Common myeloid progenitor, CD34-positive (primary cell): ENCODE results near the gene ATP6V1G3.

Experiments used
- CTCF ChIA-PET: fragments of 350-600 bp; sonication (Branson Sonifier 250); formaldehyde crosslinking; loops from one replicate; lab custom pipeline; 2021; ENCODE audit warnings: antibody characterized with exemption; lab: Charles Lee
- POLR2A ChIA-PET: fragments of 350-600 bp; sonication (Branson Sonifier 250); formaldehyde crosslinking; loops from one replicate; lab custom pipeline; 2021; ENCODE audit warnings: antibody characterized with exemption; lab: Charles Lee
- DNase-seq, 3 donors: peaks; one replicate each; pipeline versions ENCODE4 v3.0.0 to v3.0.0-alpha.2; 2013
- H3K27ac ChIP-seq, 2 experiments: 1 replicate in 1 of 2; 2 replicates in 1 of 2; pipeline ENCODE4 v1.7.0; 2013; ENCODE audit warnings: inconsistent platforms in 2 of 2, low read length in 2 of 2, mild to moderate bottlenecking in 2 of 2, low read depth in 1 of 2, moderate library complexity in 1 of 2; ENCODE audit not compliant: severe bottlenecking in 2 of 2, insufficient read depth in 1 of 2, poor library complexity in 1 of 2
- H3K27me3 ChIP-seq, 5 experiments: replicated peaks in 2 of 5; 1 replicate in 3 of 5; 2 replicates in 2 of 5; pipeline versions ENCODE4 v1.6.1 to v1.7.0; 2013; ENCODE audit warnings: low read length in 4 of 5, mild to moderate bottlenecking in 2 of 5, moderate library complexity in 2 of 5, inconsistent platforms in 1 of 5; ENCODE audit not compliant: insufficient read depth in 5 of 5, control insufficient read depth in 4 of 5
- H3K36me3 ChIP-seq, 4 experiments: 1 replicate in 2 of 4; 2 replicates in 2 of 4; pipeline versions ENCODE4 v1.6.1 to v1.7.0; 2013; ENCODE audit warnings: low read length in 3 of 4, control low read depth in 1 of 4, mild to moderate bottlenecking in 1 of 4; ENCODE audit not compliant: control insufficient read depth in 4 of 4, insufficient read depth in 4 of 4
- H3K4me1 ChIP-seq, 4 experiments: 1 replicate in 3 of 4; 2 replicates in 1 of 4; pipeline versions ENCODE4 v1.6.1 to v1.7.1; 2013; ENCODE audit warnings: low read length in 3 of 4, mild to moderate bottlenecking in 3 of 4, control low read depth in 1 of 4, inconsistent platforms in 1 of 4, moderate library complexity in 1 of 4; ENCODE audit not compliant: control insufficient read depth in 4 of 4, insufficient read depth in 4 of 4; ENCODE audit errors: control extremely low read depth in 1 of 4
- H3K4me3 ChIP-seq, 7 experiments: 1 replicate in 4 of 7; 2 replicates in 3 of 7; pipeline versions ENCODE4 v1.5.1 to v1.7.0; 2013; ENCODE audit warnings: mild to moderate bottlenecking in 7 of 7, low read length in 6 of 7, moderate library complexity in 6 of 7, inconsistent platforms in 2 of 7, low read depth in 2 of 7, control low read depth in 1 of 7; ENCODE audit not compliant: insufficient read depth in 4 of 7, control insufficient read depth in 1 of 7; ENCODE audit errors: extremely low read depth in 1 of 7
- H3K9me3 ChIP-seq, 5 experiments: 1 replicate in 4 of 5; 2 replicates in 1 of 5; pipeline versions ENCODE4 v1.6.1 to v1.7.1; 2013; ENCODE audit warnings: low read length in 4 of 5, mild to moderate bottlenecking in 2 of 5, inconsistent platforms in 1 of 5, low read depth in 1 of 5, moderate library complexity in 1 of 5; ENCODE audit not compliant: control insufficient read depth in 4 of 5, insufficient read depth in 2 of 5; ENCODE audit errors: control extremely low read depth in 1 of 5
- WGBS: methylation state at CpG from one replicate; pipeline ENCODE4 v1.1.5; 2013; ENCODE audit not compliant: insufficient coverage; 5-methylcytosine and 5-hydroxymethylcytosine counted together

The ATP6V1G3 gene

GRCh38 chr1:198493329-198493728 lies 47.2 kb downstream of the ATP6V1G3 start:
- H3K27ac ChIP-seq, result no peak overlapping the region
- no peaks in the 10 kb centered on the region for H3K27me3 ChIP-seq
- no peaks in the 10 kb centered on the region for H3K9me3 ChIP-seq
- CTCF ChIA-PET, result no interaction called here
- H3K4me1 ChIP-seq, result no peaks in the 10 kb centered on the region
- no peak for DNase-seq
- H3K4me3 ChIP-seq, result no peak overlapping the region
- POLR2A ChIA-PET, result no interaction called here
- no peaks in the 10 kb centered on the region for H3K36me3 ChIP-seq
- WGBS, result 88% methylated on average over 9 of the region's 10 CpGs

- no peak overlapping the region for H3K27ac ChIP-seq
- ChIA-PET POLR2A (no interaction called here), CTCF (no interaction called here)
- H3K4me3 ChIP-seq, result no peak overlapping the region
- no peaks in the 10 kb centered on the region for H3K27me3 ChIP-seq
- no peak for DNase-seq
- H3K9me3 ChIP-seq, result no peaks in the 10 kb centered on the region
- no peaks in the 10 kb centered on the region for H3K36me3 ChIP-seq
- no peaks in the 10 kb centered on the region for H3K4me1 ChIP-seq
- WGBS, result 100% methylated on average over 1 of the region's 1 CpG
Measured at GRCh38 chr1:198492872-198493271, 47.6 kb downstream of the ATP6V1G3 start.

- 80% methylated on average over 3 of the region's 3 CpGs for WGBS
- ChIA-PET CTCF (interaction anchor here (1.2 kb wide), 1 partner anchor 11 kb away, joined by 3 read pairs; no protein-coding TSS in a partner anchor), POLR2A (no interaction called here)
- H3K4me3 ChIP-seq, result no peak overlapping the region
- no peaks in the 10 kb centered on the region for H3K4me1 ChIP-seq
- DNase-seq, result no peak
- no peaks in the 10 kb centered on the region for H3K27me3 ChIP-seq
- H3K36me3 ChIP-seq, result no peaks in the 10 kb centered on the region
- no peaks in the 10 kb centered on the region for H3K9me3 ChIP-seq
- H3K27ac ChIP-seq, result no peak overlapping the region
Measured at GRCh38 chr1:198491596-198491995, 48.9 kb downstream of the ATP6V1G3 start.

GRCh38 chr1:198491028-198491427 lies 49.5 kb downstream of the ATP6V1G3 start:
- Histone ChIP-seq H3K4me3 (no peak overlapping the region), H3K9me3 (no peaks in the 10 kb centered on the region), H3K4me1 (no peaks in the 10 kb centered on the region), H3K36me3 (no peaks in the 10 kb centered on the region), H3K27me3 (no peaks in the 10 kb centered on the region), H3K27ac (no peak overlapping the region)
- no peak for DNase-seq
- ChIA-PET POLR2A (no interaction called here), CTCF (interaction anchor here (1.2 kb wide), 1 partner anchor 10 kb away, joined by 3 read pairs; no protein-coding TSS in a partner anchor)
- WGBS, result 100% methylated on average over 4 of the region's 6 CpGs

GRCh38 chr1:198490224-198490623 lies 50.3 kb downstream of the ATP6V1G3 start:
- CTCF ChIA-PET, result no interaction called here
- H3K27me3 ChIP-seq, result no peaks in the 10 kb centered on the region
- no peaks in the 10 kb centered on the region for H3K9me3 ChIP-seq
- no peak overlapping the region for H3K27ac ChIP-seq
- no peaks in the 10 kb centered on the region for H3K4me1 ChIP-seq
- H3K4me3 ChIP-seq, result no peak overlapping the region
- POLR2A ChIA-PET, result no interaction called here
- no CpG with 5 or more reads among the region's 1 CpG for WGBS
- H3K36me3 ChIP-seq, result no peaks in the 10 kb centered on the region
- DNase-seq, result no peak

- Histone ChIP-seq H3K4me1 (no peaks in the 10 kb centered on the region), H3K27me3 (no peaks in the 10 kb centered on the region), H3K4me3 (no peak overlapping the region), H3K36me3 (no peaks in the 10 kb centered on the region), H3K27ac (no peak overlapping the region), H3K9me3 (no peaks in the 10 kb centered on the region)
- CTCF ChIA-PET, result interaction anchor here (1.0 kb wide), 1 partner anchor 12 kb away, joined by 3 read pairs; no protein-coding TSS in a partner anchor
- DNase-seq, result no peak
- POLR2A ChIA-PET, result no interaction called here
Measured at GRCh38 chr1:198486903-198487302, 53.6 kb downstream of the ATP6V1G3 start.

GRCh38 chr1:198483645-198484044 lies 56.8 kb downstream of the ATP6V1G3 start:
- DNase-seq, result no peak
- no peak overlapping the region for H3K4me3 ChIP-seq
- H3K27me3 ChIP-seq, result no peaks in the 10 kb centered on the region
- H3K9me3 ChIP-seq, result no peaks in the 10 kb centered on the region
- ChIA-PET CTCF (no interaction called here), POLR2A (no interaction called here)
- H3K4me1 ChIP-seq, result peaks cover 0 to 12% (median 5%) of the 10 kb centered on the region in 4 experiments
- H3K27ac ChIP-seq, result no peak overlapping the region
- no peaks in the 10 kb centered on the region for H3K36me3 ChIP-seq
